ENCODE measurements around the gene KCTD3. TPM values are rescaled to one million over a fixed set of nuclear protein-coding genes. Genes with fewer than 3 reads are reported as not detected.

The KCTD3 gene
- polyA plus RNA-seq, 3 donors, result 5.9 to 8.7 (median 6.7) TPM

- WGBS (ENCODE audit: insufficient coverage), result 36% methylated on average over 2 of the region's 9 CpGs
- H3K36me3 Mint-ChIP-seq, result no peaks in the 10 kb centered on the region
Observed at GRCh38 chr1:215636258-215636965, 69.3 kb downstream of the KCTD3 start.

GRCh38 chr1:215637041-215637573, 70.0 kb downstream of the KCTD3 start:
- peaks cover 0 to 3% (median 0%) of the 10 kb centered on the region in 7 donors for H3K9me3 Mint-ChIP-seq
- H3K4me3 Mint-ChIP-seq, result no peak overlapping the region
- Histone ChIP-seq H3K27ac (ENCODE audit: low read depth in 1 of 2, low read length in 2 of 2) (no peak overlapping the region), H3K9ac (ENCODE audit: insufficient read depth, low read length, poor library complexity, severe bottlenecking) (no peak overlapping the region), H2AFZ (ENCODE audit: insufficient read depth, low read depth, low read length, poor library complexity, severe bottlenecking) (no peak overlapping the region), H3K79me2 (ENCODE audit: insufficient read depth, low read length) (no peaks in the 10 kb centered on the region), H3K9me3 (replicated peaks in 1 of 2; ENCODE audit: control insufficient read depth in 1 of 2, insufficient read depth in 1 of 2, low read length in 2 of 2) (no peaks in the 10 kb centered on the region), H3K4me3 (replicated peaks in 1 of 3; ENCODE audit: low read depth in 2 of 3, low read length in 3 of 3) (no peak overlapping the region), H3K27me3 (ENCODE audit: control insufficient read depth in 2 of 2, insufficient read depth in 2 of 2, low read length in 2 of 2) (no peaks in the 10 kb centered on the region), H3K36me3 (replicated peaks in 1 of 2; ENCODE audit: control insufficient read depth in 1 of 2, insufficient read depth in 2 of 2, low read length in 2 of 2) (no peaks in the 10 kb centered on the region), H4K20me1 (ENCODE audit: insufficient read depth, low read length) (no peaks in the 10 kb centered on the region), H3K4me1 (ENCODE audit: control insufficient read depth in 1 of 2, insufficient read depth in 2 of 2, low read length in 2 of 2) (no peaks in the 10 kb centered on the region), H3K4me2 (replicated peaks; ENCODE audit: extremely low read depth, low read length, poor library complexity, severe bottlenecking) (no peak overlapping the region)
- no peak for DNase-seq
- TF ChIP-seq CTCF (IDR thresholded peaks at IDR 0.05), result no peak
- no peaks in the 10 kb centered on the region for H3K4me1 Mint-ChIP-seq
- WGBS (ENCODE audit: insufficient coverage), result 95% methylated on average over 7 of the region's 7 CpGs
- no peak overlapping the region for H3K27ac Mint-ChIP-seq
- H3K36me3 Mint-ChIP-seq, result no peaks in the 10 kb centered on the region
- H3K27me3 Mint-ChIP-seq (ENCODE audit: low read depth in 3 of 3), result peaks cover 0 to 5% (median 1%) of the 10 kb centered on the region in 3 donors
- intact Hi-C loops (cut with micrococcal nuclease), result no loop called here

More at GRCh38 chr1:215636258-215636965, 69.3 kb downstream of the KCTD3 start:
- no peaks in the 10 kb centered on the region for H3K36me3 ChIP-seq (replicated peaks in 1 of 2; ENCODE audit: control insufficient read depth in 1 of 2, insufficient read depth in 2 of 2, low read length in 2 of 2)
- Mint-ChIP-seq H3K9me3 (peaks cover 0 to 3% (median 0%) of the 10 kb centered on the region in 7 donors), H3K27ac (no peak overlapping the region), H3K4me1 (no peaks in the 10 kb centered on the region), H3K4me3 (no peak overlapping the region), H3K27me3 (ENCODE audit: low read depth in 3 of 3) (peaks cover 0 to 5% (median 1%) of the 10 kb centered on the region in 3 donors)
- no peak for DNase-seq
- H4K20me1 ChIP-seq (ENCODE audit: insufficient read depth, low read length), result no peaks in the 10 kb centered on the region
- intact Hi-C loops (cut with micrococcal nuclease), result no loop called here
- H3K9me3 ChIP-seq (replicated peaks in 1 of 2; ENCODE audit: control insufficient read depth in 1 of 2, insufficient read depth in 1 of 2, low read length in 2 of 2), result no peaks in the 10 kb centered on the region
- no peaks in the 10 kb centered on the region for H3K4me1 ChIP-seq (ENCODE audit: control insufficient read depth in 1 of 2, insufficient read depth in 2 of 2, low read length in 2 of 2)
- H3K79me2 ChIP-seq (ENCODE audit: insufficient read depth, low read length), result no peaks in the 10 kb centered on the region
- H3K4me2 ChIP-seq (replicated peaks; ENCODE audit: extremely low read depth, low read length, poor library complexity, severe bottlenecking), result no peak overlapping the region
- H3K27me3 ChIP-seq (ENCODE audit: control insufficient read depth in 2 of 2, insufficient read depth in 2 of 2, low read length in 2 of 2), result no peaks in the 10 kb centered on the region
- H3K4me3 ChIP-seq (replicated peaks in 1 of 3; ENCODE audit: low read depth in 2 of 3, low read length in 3 of 3), result no peak overlapping the region
- no peak overlapping the region for H3K27ac ChIP-seq (ENCODE audit: low read depth in 1 of 2, low read length in 2 of 2)
- no peak overlapping the region for H2AFZ ChIP-seq (ENCODE audit: insufficient read depth, low read depth, low read length, poor library complexity, severe bottlenecking)
- H3K9ac ChIP-seq (ENCODE audit: insufficient read depth, low read length, poor library complexity, severe bottlenecking), result no peak overlapping the region
- no peak for TF ChIP-seq CTCF (IDR thresholded peaks at IDR 0.05)

Measured in CD14-positive monocyte (primary cell).